H9 (cell line): ENCODE measurements around the gene MCEE. TPM values are rescaled to one million over a fixed set of nuclear protein-coding genes. Genes with fewer than 3 reads are reported as not detected.

ENCODE experiments used
- DNase-seq: peaks from one replicate; pipeline ENCODE4 v3.0.0-alpha.2; 2017
- H2AFZ ChIP-seq: one replicate; pipeline ENCODE4 v1.6.1; 2013; ENCODE audit warnings: mild to moderate bottlenecking, low read length, control low read depth, moderate library complexity
- H2AK5ac ChIP-seq: 2 replicates; pipeline ENCODE4 v1.6.1; 2013; ENCODE audit warnings: low read length, control low read depth, mixed read lengths; ENCODE audit not compliant: insufficient read length
- H2BK120ac ChIP-seq: one replicate; pipeline ENCODE4 v1.6.1; 2013; ENCODE audit warnings: low read depth, mild to moderate bottlenecking, low read length, control low read depth, inconsistent platforms; ENCODE audit not compliant: poor library complexity, severe bottlenecking
- H2BK12ac ChIP-seq: 2 replicates; pipeline ENCODE4 v1.6.1; 2013; ENCODE audit warnings: low read length, control low read depth, mixed read lengths, low read depth; ENCODE audit not compliant: insufficient read length
- H2BK15ac ChIP-seq: 2 replicates; pipeline ENCODE4 v1.6.1; 2013; ENCODE audit warnings: low read depth, low read length, control low read depth
- H2BK20ac ChIP-seq: one replicate; pipeline ENCODE4 v1.6.1; 2013; ENCODE audit warnings: low read depth, mild to moderate bottlenecking, low read length, control low read depth, inconsistent platforms; ENCODE audit not compliant: poor library complexity, severe bottlenecking
- H2BK5ac ChIP-seq: 2 replicates; pipeline ENCODE4 v1.6.1; 2013; ENCODE audit warnings: low read length, control low read depth, mixed read lengths; ENCODE audit not compliant: insufficient read length
- H3K14ac ChIP-seq: 2 replicates; pipeline ENCODE4 v1.6.1; 2013; ENCODE audit warnings: low read length, control low read depth; ENCODE audit not compliant: insufficient read depth
- H3K18ac ChIP-seq: 2 replicates; pipeline ENCODE4 v1.6.1; 2013; ENCODE audit warnings: low read depth, mild to moderate bottlenecking, mixed read lengths, low read length, control low read depth; ENCODE audit not compliant: insufficient read length
- H3K23ac ChIP-seq: 2 replicates; pipeline ENCODE4 v1.6.1; 2013; ENCODE audit warnings: low read length, control low read depth, mixed read lengths, low read depth; ENCODE audit not compliant: insufficient read length
- H3K23me2 ChIP-seq: 2 replicates; pipeline ENCODE4 v1.6.1; 2013; ENCODE audit warnings: low read depth, mild to moderate bottlenecking, mixed read lengths, low read length, control low read depth; ENCODE audit not compliant: insufficient read length, poor library complexity, severe bottlenecking
- H3K27ac ChIP-seq: 2 replicates; pipeline ENCODE4 v1.5.1; 2013; ENCODE audit warnings: low read length, control low read depth, mixed read lengths, low read depth; ENCODE audit not compliant: insufficient read length
- H3K27me3 ChIP-seq: 2 replicates; pipeline ENCODE4 v1.6.1; 2013; ENCODE audit warnings: low read length, control low read depth, inconsistent platforms; ENCODE audit not compliant: insufficient read depth
- H3K4ac ChIP-seq: 2 replicates; pipeline ENCODE4 v1.6.1; 2013; ENCODE audit warnings: low read depth, mild to moderate bottlenecking, control low read depth, inconsistent platforms, low read length, moderate library complexity
- H3K4me1 ChIP-seq: 2 replicates; pipeline ENCODE4 v1.6.1; 2013; ENCODE audit warnings: low read length, control low read depth, inconsistent platforms; ENCODE audit not compliant: insufficient read depth
- H3K4me2 ChIP-seq: 2 replicates; pipeline ENCODE4 v1.6.1; 2013; ENCODE audit warnings: low read length, control low read depth, mixed read lengths; ENCODE audit not compliant: insufficient read length, insufficient read depth
- H3K56ac ChIP-seq: 2 replicates; pipeline ENCODE4 v1.6.1; 2013; ENCODE audit warnings: low read depth, mild to moderate bottlenecking, mixed read lengths, low read length, control low read depth; ENCODE audit not compliant: insufficient read length
- H3K79me1 ChIP-seq: 2 replicates; pipeline ENCODE4 v1.6.1; 2013; ENCODE audit warnings: low read depth, mild to moderate bottlenecking, moderate library complexity, low read length, control low read depth, inconsistent platforms; ENCODE audit not compliant: insufficient read depth, poor library complexity, severe bottlenecking
- H3K79me2 ChIP-seq: 2 replicates; pipeline ENCODE4 v1.6.1; 2013; ENCODE audit warnings: low read length, control low read depth, inconsistent platforms; ENCODE audit not compliant: insufficient read depth
- H3K9ac ChIP-seq: 2 replicates; pipeline ENCODE4 v1.6.1; 2013; ENCODE audit warnings: low read length, control low read depth, mixed read lengths; ENCODE audit not compliant: insufficient read length; ENCODE audit errors: extremely low read depth
- H3K9me3 ChIP-seq: one replicate; pipeline ENCODE4 v1.6.1; 2013; ENCODE audit warnings: low read depth, low read length, inconsistent platforms; ENCODE audit not compliant: control insufficient read depth
- H3T11ph ChIP-seq: one replicate; pipeline ENCODE4 v1.6.1; 2013; ENCODE audit warnings: mild to moderate bottlenecking, low read length, control low read depth, inconsistent platforms
- H4K20me1 ChIP-seq: one replicate; pipeline ENCODE4 v1.6.1; 2013; ENCODE audit not compliant: control insufficient read depth, insufficient read length, insufficient read depth
- H4K5ac ChIP-seq: 2 replicates; pipeline ENCODE4 v1.6.1; 2013; ENCODE audit warnings: low read depth, mild to moderate bottlenecking, mixed read lengths, low read length, control low read depth; ENCODE audit not compliant: insufficient read length
- H4K8ac ChIP-seq: replicated peaks from 2 replicates; pipeline ENCODE4 v1.6.1; 2013; ENCODE audit warnings: low read length, control low read depth, mixed read lengths, low read depth; ENCODE audit not compliant: insufficient read length
- H4K91ac ChIP-seq: 2 replicates; pipeline ENCODE4 v1.6.1; 2013; ENCODE audit warnings: low read depth, mild to moderate bottlenecking, moderate library complexity, mixed read lengths, low read length, control low read depth; ENCODE audit not compliant: insufficient read length
- H3K27ac Mint-ChIP-seq, 3 experiments: 2 replicates in 2 of 3; 3 replicates in 1 of 3; pipeline ENCODE4 v1.8.0; 2020 to 2021; ENCODE audit warnings: mixed read lengths in 3 of 3, mild to moderate bottlenecking in 1 of 3, moderate library complexity in 1 of 3
- H3K27me3 Mint-ChIP-seq: 2 replicates; pipeline ENCODE4 v1.8.0; 2021; ENCODE audit warnings: low read depth, mild to moderate bottlenecking, moderate library complexity, mixed read lengths
- H3K36me3 Mint-ChIP-seq, 3 experiments: 2 replicates in 2 of 3; 3 replicates in 1 of 3; pipeline ENCODE4 v1.8.0; 2020 to 2021; ENCODE audit warnings: low read depth in 3 of 3, mixed read lengths in 3 of 3; ENCODE audit not compliant: insufficient read depth in 1 of 3
- H3K4me1 Mint-ChIP-seq, 2 experiments: 2 replicates each; pipeline ENCODE4 v1.8.0; 2020; ENCODE audit warnings: mixed read lengths in 2 of 2
- H3K4me3 Mint-ChIP-seq, 2 experiments: 2 replicates in 1 of 2; 3 replicates in 1 of 2; pipeline ENCODE4 v1.8.0; 2020 to 2021; ENCODE audit warnings: mild to moderate bottlenecking in 2 of 2, mixed read lengths in 2 of 2, moderate library complexity in 1 of 2
- H3K9me3 Mint-ChIP-seq, 2 experiments: 2 replicates in 1 of 2; 3 replicates in 1 of 2; pipeline ENCODE4 v1.8.0; 2020; ENCODE audit warnings: mild to moderate bottlenecking in 2 of 2, mixed read lengths in 2 of 2, moderate library complexity in 1 of 2
- CTCF ChIP-seq: fragments of 200-600 bp; sonication (generic); conservative IDR thresholded peaks from 3 replicates; pipeline ENCODE4 v1.8.0; 2021; ENCODE audit warnings: antibody characterized with exemption, mild to moderate bottlenecking
- WGBS: extraction: QIAGEN DNeasy Blood & Tissue Kit; methylation state at CpG from one replicate; pipeline ENCODE4 v1.1.7; 2013; ENCODE audit warnings: missing lambda C conversion rate, low lambda C conversion rate, mixed read lengths; ENCODE audit not compliant: insufficient read length; ENCODE audit errors: extremely low coverage; 5-methylcytosine and 5-hydroxymethylcytosine counted together
- total RNA-seq: library from RNA; stranded (reverse); gene quantifications from 2 replicates; pipeline ENCODE4 v1.2.1, GENCODE V29; 2021

The MCEE gene
- total RNA-seq, 1 experiment from 2014 or later: 12.5 TPM

- H3K79me1 ChIP-seq: no peaks in the 10 kb centered on the region
- no peak overlapping the region for H3K9ac ChIP-seq
- no peak overlapping the region for H3K27ac ChIP-seq
- H3K56ac ChIP-seq: no peak overlapping the region
- no peak overlapping the region for H2AFZ ChIP-seq
- DNase-seq: no peak
- no peak overlapping the region for H2BK20ac ChIP-seq
- no peak overlapping the region for H4K5ac ChIP-seq
- TF ChIP-seq CTCF: no peak
- H3K27me3 ChIP-seq: no peaks in the 10 kb centered on the region
- no peak overlapping the region for H2BK120ac ChIP-seq
- no peaks in the 10 kb centered on the region; a peak in 1 of 7 replicates for H3K36me3 Mint-ChIP-seq
- H4K20me1 ChIP-seq: no peaks in the 10 kb centered on the region
- no CpG with 5 or more reads among the region's 1 CpG for WGBS
- H3K27me3 Mint-ChIP-seq: peaks cover 4% of the 10 kb centered on the region
- no peak overlapping the region for H2BK12ac ChIP-seq
- no peak overlapping the region for H2BK5ac ChIP-seq
- no peaks in the 10 kb centered on the region for H3K23me2 ChIP-seq
- no peak overlapping the region for H3K4me2 ChIP-seq
- H3K27ac Mint-ChIP-seq: no peak overlapping the region
- H3K4me1 Mint-ChIP-seq: peaks cover 12 to 16% of the 10 kb centered on the region in 2 experiments
- H2AK5ac ChIP-seq: no peak overlapping the region
- no peak overlapping the region for H2BK15ac ChIP-seq
- no peak overlapping the region for H3T11ph ChIP-seq
- no peaks in the 10 kb centered on the region for H3K4me1 ChIP-seq
- H3K4me3 Mint-ChIP-seq: no peak overlapping the region
- H3K79me2 ChIP-seq: no peaks in the 10 kb centered on the region
- H3K4ac ChIP-seq: no peak overlapping the region
- no peaks in the 10 kb centered on the region; a peak in 1 of 5 replicates for H3K9me3 Mint-ChIP-seq
- no peak overlapping the region for H4K8ac ChIP-seq
- no peak overlapping the region for H3K23ac ChIP-seq
- H3K14ac ChIP-seq: no peak overlapping the region
- H3K9me3 ChIP-seq: no peaks in the 10 kb centered on the region
- no peak overlapping the region for H3K18ac ChIP-seq
- no peak overlapping the region for H4K91ac ChIP-seq
These were observed 43.1 kb upstream of the MCEE start for GRCh38 chr2:71173096-71173495.
